HepG2 (cell line): Measurements from ENCODE around the gene DNPH1. TPM values are rescaled to one million over a fixed set of nuclear protein-coding genes. Genes with fewer than 3 reads are reported as not detected.
A peak's percentile ranks its signal among the peaks of the same experiment; 100 is the strongest.

Source experiments
- CENPT ChIP-seq: sonication (generic); formaldehyde crosslinking; IDR thresholded peaks from 2 replicates; pipeline ENCODE4 v1.8.0; 2022; ENCODE audit warnings: low read depth, mild to moderate bottlenecking, moderate library complexity, missing genetic modification reagents
- DNMT3B ChIP-seq: conservative IDR thresholded peaks from 2 replicates; pipeline ENCODE4 v1.6.1; 2016; ENCODE audit warnings: missing biosample characterization, control low read depth
- EED ChIP-seq: sonication (generic); formaldehyde crosslinking; IDR thresholded peaks from 2 replicates; pipeline ENCODE4 v1.5.0; 2020; ENCODE audit warnings: mild to moderate bottlenecking, missing genetic modification reagents
- MED1 ChIP-seq: sonication (generic); formaldehyde crosslinking; IDR thresholded peaks from 2 replicates; pipeline ENCODE4 v1.4.0; 2020; ENCODE audit warnings: missing genetic modification reagents
- NFE2L1 ChIP-seq: sonication (generic); formaldehyde crosslinking; IDR thresholded peaks from 2 replicates; pipeline ENCODE4 v1.4.0; 2020; ENCODE audit warnings: missing genetic modification reagents, mild to moderate bottlenecking, borderline replicate concordance
- SALL1 ChIP-seq: sonication (generic); formaldehyde crosslinking; IDR thresholded peaks from 2 replicates; pipeline ENCODE4 v1.8.0; 2022; ENCODE audit warnings: mild to moderate bottlenecking, missing genetic modification reagents
- SKIL ChIP-seq: sonication (generic); formaldehyde crosslinking; IDR thresholded peaks from 2 replicates; pipeline ENCODE4 v1.8.0; 2022; ENCODE audit warnings: missing genetic modification reagents, mild to moderate bottlenecking, moderate library complexity, borderline replicate concordance
- SRSF9 ChIP-seq: fragments of 200-400 bp; formaldehyde crosslinking; IDR thresholded peaks from 2 replicates; pipeline ENCODE4 v1.6.1; 2018; ENCODE audit warnings: borderline replicate concordance, mild to moderate bottlenecking, low read depth, low read length; ENCODE audit not compliant: insufficient read depth, poor library complexity, severe bottlenecking
- SSRP1 ChIP-seq: IDR thresholded peaks from 2 replicates; pipeline ENCODE4 v1.6.1; 2016; ENCODE audit warnings: control low read depth
- THAP11 ChIP-seq: IDR thresholded peaks from 2 replicates; pipeline ENCODE4 v1.6.1; 2016; ENCODE audit warnings: missing biosample characterization, missing genetic modification reagents
- ZNF547 ChIP-seq: sonication (generic); formaldehyde crosslinking; IDR thresholded peaks from 2 replicates; pipeline ENCODE4 v1.5.1; 2020; ENCODE audit warnings: mild to moderate bottlenecking, missing genetic modification reagents
- polyA plus RNA-seq, 8 experiments: library from polyadenylated mRNA; depleted of rRNA in 3 of 8; stranded (reverse) in 7 of 8; unstranded in 1 of 8; fragments of >200 nt; fragmentation: Illumina TruSeq in 4 of 8; extraction: Trizol in 4 of 8; gene quantifications; 2 replicates each; pipeline versions ENCODE4 v1.2.1 to v1.2.3, GENCODE V29; 2011 to 2016; ENCODE audit warnings: low read depth in 4 of 8, missing spikeins in 1 of 8, mixed read lengths in 1 of 8; ENCODE audit not compliant: insufficient read depth in 1 of 8
- total RNA-seq, 5 experiments: library from RNA; depleted of rRNA; stranded (reverse); fragments of >200 nt; fragmentation: Illumina TruSeq; extraction: Trizol; gene quantifications; 2 replicates each; pipeline ENCODE4 v1.2.3, GENCODE V29; 2016; ENCODE audit warnings: low read depth in 1 of 5
- TF ChIP-seq, protein P1 (sequence below): sonication (generic); formaldehyde crosslinking; conservative IDR thresholded peaks from 2 replicates; pipeline ENCODE4 v1.4.0; 2020; ENCODE audit warnings: mild to moderate bottlenecking, missing genetic modification reagents, moderate library complexity
- TF ChIP-seq, protein P2 (sequence below): sonication (generic); formaldehyde crosslinking; IDR thresholded peaks from 2 replicates; pipeline ENCODE4 v1.4.0; 2020; ENCODE audit warnings: mild to moderate bottlenecking, missing genetic modification reagents
- TF ChIP-seq, protein P3 (sequence below): sonication (generic); formaldehyde crosslinking; conservative IDR thresholded peaks from 2 replicates; pipeline ENCODE4 v1.5.0; 2020; ENCODE audit warnings: missing genetic modification reagents
- TF ChIP-seq, protein P4 (sequence below): sonication (generic); formaldehyde crosslinking; IDR thresholded peaks from 2 replicates; pipeline ENCODE4 v1.5.0; 2020; ENCODE audit warnings: mild to moderate bottlenecking, missing genetic modification reagents, borderline replicate concordance

Gene DNPH1
- total and polyA plus RNA-seq, 2 of the 13 experiments (the other 11 are each of a cell fraction or from before 2014, with no cell fraction given), result 56.5 to 75.1 TPM

- TF ChIP-seq, protein P1, sequence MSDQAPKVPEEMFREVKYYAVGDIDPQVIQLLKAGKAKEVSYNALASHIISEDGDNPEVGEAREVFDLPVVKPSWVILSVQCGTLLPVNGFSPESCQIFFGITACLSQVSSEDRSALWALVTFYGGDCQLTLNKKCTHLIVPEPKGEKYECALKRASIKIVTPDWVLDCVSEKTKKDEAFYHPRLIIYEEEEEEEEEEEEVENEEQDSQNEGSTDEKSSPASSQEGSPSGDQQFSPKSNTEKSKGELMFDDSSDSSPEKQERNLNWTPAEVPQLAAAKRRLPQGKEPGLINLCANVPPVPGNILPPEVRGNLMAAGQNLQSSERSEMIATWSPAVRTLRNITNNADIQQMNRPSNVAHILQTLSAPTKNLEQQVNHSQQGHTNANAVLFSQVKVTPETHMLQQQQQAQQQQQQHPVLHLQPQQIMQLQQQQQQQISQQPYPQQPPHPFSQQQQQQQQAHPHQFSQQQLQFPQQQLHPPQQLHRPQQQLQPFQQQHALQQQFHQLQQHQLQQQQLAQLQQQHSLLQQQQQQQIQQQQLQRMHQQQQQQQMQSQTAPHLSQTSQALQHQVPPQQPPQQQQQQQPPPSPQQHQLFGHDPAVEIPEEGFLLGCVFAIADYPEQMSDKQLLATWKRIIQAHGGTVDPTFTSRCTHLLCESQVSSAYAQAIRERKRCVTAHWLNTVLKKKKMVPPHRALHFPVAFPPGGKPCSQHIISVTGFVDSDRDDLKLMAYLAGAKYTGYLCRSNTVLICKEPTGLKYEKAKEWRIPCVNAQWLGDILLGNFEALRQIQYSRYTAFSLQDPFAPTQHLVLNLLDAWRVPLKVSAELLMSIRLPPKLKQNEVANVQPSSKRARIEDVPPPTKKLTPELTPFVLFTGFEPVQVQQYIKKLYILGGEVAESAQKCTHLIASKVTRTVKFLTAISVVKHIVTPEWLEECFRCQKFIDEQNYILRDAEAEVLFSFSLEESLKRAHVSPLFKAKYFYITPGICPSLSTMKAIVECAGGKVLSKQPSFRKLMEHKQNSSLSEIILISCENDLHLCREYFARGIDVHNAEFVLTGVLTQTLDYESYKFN (CRISPR knock-in tag), result peak; percentile 63
- TF ChIP-seq, protein P2, sequence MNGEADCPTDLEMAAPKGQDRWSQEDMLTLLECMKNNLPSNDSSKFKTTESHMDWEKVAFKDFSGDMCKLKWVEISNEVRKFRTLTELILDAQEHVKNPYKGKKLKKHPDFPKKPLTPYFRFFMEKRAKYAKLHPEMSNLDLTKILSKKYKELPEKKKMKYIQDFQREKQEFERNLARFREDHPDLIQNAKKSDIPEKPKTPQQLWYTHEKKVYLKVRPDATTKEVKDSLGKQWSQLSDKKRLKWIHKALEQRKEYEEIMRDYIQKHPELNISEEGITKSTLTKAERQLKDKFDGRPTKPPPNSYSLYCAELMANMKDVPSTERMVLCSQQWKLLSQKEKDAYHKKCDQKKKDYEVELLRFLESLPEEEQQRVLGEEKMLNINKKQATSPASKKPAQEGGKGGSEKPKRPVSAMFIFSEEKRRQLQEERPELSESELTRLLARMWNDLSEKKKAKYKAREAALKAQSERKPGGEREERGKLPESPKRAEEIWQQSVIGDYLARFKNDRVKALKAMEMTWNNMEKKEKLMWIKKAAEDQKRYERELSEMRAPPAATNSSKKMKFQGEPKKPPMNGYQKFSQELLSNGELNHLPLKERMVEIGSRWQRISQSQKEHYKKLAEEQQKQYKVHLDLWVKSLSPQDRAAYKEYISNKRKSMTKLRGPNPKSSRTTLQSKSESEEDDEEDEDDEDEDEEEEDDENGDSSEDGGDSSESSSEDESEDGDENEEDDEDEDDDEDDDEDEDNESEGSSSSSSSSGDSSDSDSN (CRISPR knock-in tag), result 0 out of 2 replicates have a peak, but pooled peaks have one; percentile 32
- TF ChIP-seq EED (no peak), SALL1 (CRISPR knock-in tag) (peak; percentile 68), SSRP1 (CRISPR knock-in tag) (0 out of 2 replicates have a peak, but pooled peaks have one; percentile 36), SRSF9 (no peak), THAP11 (peak; percentile 58; the same call in 1 of the 2 replicates), ZNF547 (CRISPR knock-in tag) (0 out of 2 replicates have a peak, but pooled peaks have one; percentile 18), SKIL (CRISPR knock-in tag) (no peak), DNMT3B (CRISPR knock-in tag) (no peak), MED1 (CRISPR knock-in tag) (peak; percentile 14; the same call in 1 of the 2 replicates), NFE2L1 (no peak), CENPT (no peak)
- TF ChIP-seq, protein P3, sequence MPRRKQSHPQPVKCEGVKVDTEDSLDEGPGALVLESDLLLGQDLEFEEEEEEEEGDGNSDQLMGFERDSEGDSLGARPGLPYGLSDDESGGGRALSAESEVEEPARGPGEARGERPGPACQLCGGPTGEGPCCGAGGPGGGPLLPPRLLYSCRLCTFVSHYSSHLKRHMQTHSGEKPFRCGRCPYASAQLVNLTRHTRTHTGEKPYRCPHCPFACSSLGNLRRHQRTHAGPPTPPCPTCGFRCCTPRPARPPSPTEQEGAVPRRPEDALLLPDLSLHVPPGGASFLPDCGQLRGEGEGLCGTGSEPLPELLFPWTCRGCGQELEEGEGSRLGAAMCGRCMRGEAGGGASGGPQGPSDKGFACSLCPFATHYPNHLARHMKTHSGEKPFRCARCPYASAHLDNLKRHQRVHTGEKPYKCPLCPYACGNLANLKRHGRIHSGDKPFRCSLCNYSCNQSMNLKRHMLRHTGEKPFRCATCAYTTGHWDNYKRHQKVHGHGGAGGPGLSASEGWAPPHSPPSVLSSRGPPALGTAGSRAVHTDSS (CRISPR knock-in tag), result 0 out of 2 replicates have a peak, but pooled peaks have one; percentile 43
- TF ChIP-seq, protein P4, sequence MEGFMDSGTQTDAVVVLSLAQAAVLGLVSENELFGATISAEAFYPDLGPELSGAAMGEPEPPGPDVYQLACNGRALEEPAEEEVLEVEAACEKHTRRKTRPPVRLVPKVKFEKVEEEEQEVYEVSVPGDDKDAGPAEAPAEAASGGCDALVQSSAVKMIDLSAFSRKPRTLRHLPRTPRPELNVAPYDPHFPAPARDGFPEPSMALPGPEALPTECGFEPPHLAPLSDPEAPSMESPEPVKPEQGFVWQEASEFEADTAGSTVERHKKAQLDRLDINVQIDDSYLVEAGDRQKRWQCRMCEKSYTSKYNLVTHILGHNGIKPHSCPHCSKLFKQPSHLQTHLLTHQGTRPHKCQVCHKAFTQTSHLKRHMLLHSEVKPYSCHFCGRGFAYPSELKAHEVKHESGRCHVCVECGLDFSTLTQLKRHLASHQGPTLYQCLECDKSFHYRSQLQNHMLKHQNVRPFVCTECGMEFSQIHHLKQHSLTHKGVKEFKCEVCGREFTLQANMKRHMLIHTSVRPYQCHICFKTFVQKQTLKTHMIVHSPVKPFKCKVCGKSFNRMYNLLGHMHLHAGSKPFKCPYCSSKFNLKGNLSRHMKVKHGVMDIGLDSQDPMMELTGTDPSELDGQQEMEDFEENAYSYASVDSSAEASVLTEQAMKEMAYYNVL (CRISPR knock-in tag), result 0 out of 2 replicates have a peak, but pooled peaks have one; percentile 12
These were observed 32.9 kb upstream of the DNPH1 start (continued) for GRCh38 chr6:43262000-43262779.
